Measurements from ENCODE around the gene LYST.
A peak's percentile ranks its signal among the peaks of the same experiment; 100 is the strongest.

The LYST gene

DNA sequence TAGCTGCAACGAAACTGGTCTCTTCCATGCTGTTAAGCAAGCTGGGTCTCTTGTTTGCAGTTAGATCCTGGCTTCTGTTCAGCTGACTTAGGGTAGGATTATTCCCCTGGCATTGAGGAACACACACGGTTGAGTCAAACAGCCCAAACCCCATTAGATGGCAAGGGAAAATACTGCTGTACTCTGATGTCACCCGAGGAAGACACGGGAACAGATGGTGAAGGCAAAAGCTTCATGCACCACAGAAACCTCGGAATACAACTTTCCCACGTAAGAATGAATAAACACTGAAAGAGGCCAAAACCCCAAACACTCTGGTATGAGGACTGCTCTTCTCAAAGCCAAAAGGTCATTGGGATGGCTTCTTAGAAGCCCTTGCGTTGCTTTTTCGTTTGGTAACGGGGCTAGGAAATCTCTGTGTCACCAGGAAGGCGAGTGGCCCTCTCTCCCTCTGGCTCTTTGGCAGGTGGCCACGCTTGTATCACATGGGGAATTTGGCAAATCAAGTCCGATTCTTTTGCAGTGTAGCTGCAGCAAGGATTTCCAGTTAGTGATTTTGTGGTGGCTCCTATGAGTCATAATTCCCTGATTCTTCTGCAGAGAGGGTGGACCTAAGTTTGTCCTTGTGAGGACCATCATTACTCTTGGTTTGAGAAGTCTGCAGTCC, 16.7 kb upstream of the LYST start:
- DNase-seq, result peak in 13 of 14 donors; percentile 10 to 91 (median 58)

DNA sequence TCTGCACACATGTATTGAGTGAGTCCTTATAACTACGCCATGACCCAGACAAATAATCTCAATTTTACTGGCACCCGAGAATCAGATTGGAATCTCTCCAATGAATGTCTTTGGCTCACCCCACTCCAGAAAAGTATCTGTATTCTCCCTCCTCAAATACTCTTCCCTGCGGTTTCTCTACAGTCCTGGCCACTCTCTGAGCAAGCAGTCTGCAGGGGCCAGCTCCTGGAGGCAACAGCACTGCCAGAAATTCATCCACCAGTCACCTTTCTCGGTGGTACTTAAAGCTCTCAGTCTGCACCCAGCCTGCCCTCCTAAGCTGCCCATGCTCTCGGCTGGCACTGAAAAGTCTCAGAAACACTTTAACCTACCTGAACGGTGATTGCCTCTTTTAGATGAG, 16.1 kb upstream of the LYST start:
- peak in 1 of 14 donors; percentile 84 for DNase-seq

DNA sequence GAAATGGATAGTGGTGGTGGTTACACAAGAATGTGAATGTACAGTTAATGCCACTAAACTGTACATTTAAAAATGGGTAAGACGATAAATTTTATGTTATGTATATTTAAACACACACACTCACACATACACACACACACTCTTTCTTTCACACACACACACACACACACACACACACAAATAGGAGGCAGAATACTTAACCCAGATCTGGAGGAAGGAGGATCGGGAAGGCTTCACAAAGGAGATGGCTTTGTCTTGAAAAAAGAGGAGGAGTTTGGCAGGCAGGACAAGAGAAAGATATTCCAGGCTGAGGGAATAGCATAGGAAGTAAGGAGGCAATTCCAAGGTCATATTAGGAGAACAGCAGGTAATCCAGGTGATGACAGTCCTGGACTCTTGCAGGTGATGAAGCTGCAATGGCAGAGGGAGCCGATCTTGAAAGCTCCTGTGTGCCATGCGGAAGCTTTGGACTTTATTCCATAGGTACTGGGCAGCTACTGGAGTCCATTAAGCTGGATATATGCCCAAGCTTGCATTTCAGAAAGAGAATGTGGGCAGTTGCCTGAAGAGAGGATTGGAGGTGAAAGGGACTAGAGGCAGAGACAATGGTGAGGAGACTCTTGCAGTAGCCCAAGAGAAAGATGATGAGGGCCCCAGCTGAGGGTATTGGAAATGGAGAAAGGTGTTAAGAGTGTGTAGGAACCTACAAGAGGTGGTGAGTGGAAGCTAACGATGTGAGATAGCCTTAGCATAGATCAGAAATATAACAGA, 15.4 kb upstream of the LYST start:
- DNase-seq, result peak in 1 of 14 donors; percentile 70

DNA sequence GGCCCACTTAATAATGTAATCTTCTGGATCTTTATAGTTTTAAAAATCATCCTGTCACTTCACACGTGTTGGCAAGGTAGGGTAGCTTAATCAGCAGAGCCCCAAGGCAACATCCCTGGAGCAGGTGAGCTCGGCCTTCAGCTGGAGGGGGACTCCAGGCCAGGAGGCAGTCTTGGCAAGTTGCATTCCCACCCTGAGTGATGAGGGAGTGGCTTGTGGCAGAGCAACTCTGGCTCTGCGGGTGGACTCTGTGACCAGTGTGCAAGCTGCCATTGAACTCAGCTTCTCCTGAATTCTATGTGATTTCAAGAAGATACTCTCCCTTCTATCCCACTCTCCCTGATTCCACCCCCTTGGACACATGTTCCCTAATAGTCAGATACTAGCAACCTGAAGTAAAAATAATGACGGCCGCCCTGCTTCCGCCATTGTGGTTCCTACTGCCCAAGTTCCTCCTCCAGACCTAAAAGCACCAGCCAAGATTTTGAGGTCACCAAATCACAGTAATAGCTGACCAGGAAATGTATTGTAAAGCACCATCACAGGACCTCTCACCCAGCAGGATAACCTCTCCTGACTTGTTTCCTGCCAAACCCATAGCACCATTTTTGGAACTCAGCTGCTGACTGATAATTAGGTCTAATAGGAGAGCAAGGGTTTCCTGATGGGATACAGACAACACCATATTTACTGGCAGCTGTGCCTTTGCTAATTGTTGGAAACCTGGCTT, 11.5 kb upstream of the LYST start:
- peak in 3 of 14 donors; percentile 9 to 69 (median 23) for DNase-seq

DNA sequence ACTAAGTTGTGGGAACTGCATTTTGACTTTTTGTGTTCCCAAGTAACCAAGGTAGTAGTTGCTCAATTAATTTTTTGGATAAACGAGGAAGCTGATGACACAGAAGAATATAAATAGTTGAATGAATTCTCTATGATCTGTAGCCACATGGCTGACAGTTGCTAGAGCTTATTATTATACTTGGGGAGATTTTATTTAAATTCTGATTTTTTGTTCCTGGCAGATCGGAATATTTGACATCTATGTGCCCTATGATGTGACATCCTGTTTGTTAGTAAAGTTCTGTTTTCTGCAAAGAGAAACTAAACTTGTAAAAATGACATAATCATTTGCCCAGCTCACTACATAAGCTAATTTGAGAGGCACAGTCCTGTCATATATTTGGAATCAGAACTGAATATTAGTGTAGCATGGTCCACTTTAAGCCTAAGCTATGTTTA, 9.7 kb upstream of the LYST start:
- DNase-seq, result no peak

GRCh38 chr1:235875036-235875597, 8.4 kb upstream of the LYST start:
- DNase-seq, result no peak

- DNase-seq, result no peak
Observed at GRCh38 chr1:235874261-235874660, 7.6 kb upstream of the LYST start.

DNA sequence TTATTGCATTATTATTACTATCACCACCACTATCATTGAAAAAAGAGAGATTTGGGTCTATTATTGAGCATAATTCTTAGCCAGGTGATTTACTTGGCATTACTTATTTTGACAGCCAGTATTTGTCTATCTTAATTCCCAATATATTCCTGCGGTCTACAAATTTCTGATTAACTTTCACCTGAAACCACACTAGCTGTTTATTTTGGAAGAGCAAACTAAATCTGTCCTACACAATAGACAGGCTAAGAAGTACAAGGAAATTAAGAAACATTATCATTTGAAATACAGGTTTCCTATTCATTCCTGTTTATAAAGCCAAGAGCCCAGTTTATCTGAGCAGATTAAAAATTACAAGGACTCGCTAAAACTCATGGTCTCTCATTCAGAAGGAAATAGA, 6.9 kb upstream of the LYST start:
- no peak for DNase-seq

GRCh38 chr1:235873045-235873444, 6.3 kb upstream of the LYST start:
- no peak for DNase-seq

- no peak for DNase-seq
Observed at GRCh38 chr1:235872270-235872669, 5.6 kb upstream of the LYST start.

DNA sequence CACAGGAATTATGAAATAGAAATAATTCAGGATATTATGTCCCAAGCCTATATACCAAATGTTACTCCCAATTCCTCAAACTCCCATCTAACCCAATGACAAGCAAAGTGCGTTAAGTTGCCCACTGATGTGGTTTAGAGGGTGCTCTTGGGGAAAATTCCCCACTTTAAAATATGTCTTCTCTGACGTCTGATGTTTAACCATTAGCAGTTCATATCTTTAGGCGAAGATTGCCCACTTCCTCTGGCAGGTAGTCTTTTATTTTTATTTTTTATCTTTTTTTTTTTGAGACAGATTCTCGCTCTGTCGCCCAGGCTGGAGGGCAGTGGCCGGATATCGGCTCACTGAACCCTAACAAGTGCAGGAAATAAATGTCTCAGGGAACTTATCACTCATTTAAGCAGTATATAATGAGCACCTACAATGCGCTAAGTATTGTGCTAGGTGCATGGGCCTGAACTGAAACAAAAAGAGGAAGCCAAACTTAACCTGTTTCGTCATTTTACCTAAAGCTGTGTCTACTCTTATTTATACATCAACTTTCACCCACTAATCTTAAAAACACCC, 1.3 kb upstream of the LYST start:
- no peak for DNase-seq

- DNase-seq, result peak; percentile 79 to 98 (median 95)
Observed at GRCh38 chr1:235866913-235867845, 473 bp upstream of the LYST start.

- DNase-seq, result peak in 1 of 14 donors; percentile 64
Observed at GRCh38 chr1:235865565-235866204, 1.0 kb downstream of the LYST start.

- DNase-seq, result no peak
Observed at GRCh38 chr1:235864931-235865525, 1.7 kb downstream of the LYST start.

- DNase-seq, result no peak
Observed at GRCh38 chr1:235864469-235864868, 2.2 kb downstream of the LYST start.

- DNase-seq, result no peak
Observed at GRCh38 chr1:235863699-235864093, 3.0 kb downstream of the LYST start.

GRCh38 chr1:235861857-235862256, 4.8 kb downstream of the LYST start:
- no peak for DNase-seq

DNA sequence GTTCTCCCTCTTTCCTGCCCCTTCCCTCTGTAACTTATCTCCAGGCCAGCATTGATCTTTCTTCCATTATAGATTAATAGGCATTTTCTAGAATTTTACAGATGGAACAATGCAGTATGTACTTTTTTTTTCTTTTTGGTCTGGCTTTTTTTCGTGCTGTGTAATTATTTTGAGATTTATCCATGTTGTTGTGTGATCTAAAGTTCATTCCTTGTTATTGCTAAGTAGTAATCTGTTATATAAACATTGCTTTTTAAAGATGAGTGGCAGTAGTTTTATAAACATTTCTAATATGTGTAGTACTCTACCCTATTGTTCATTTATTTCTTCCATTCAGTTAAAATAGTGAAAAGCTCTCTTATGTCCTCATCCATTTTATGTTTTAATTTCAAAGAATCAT, 5.9 kb downstream of the LYST start:
- no peak for DNase-seq

DNA sequence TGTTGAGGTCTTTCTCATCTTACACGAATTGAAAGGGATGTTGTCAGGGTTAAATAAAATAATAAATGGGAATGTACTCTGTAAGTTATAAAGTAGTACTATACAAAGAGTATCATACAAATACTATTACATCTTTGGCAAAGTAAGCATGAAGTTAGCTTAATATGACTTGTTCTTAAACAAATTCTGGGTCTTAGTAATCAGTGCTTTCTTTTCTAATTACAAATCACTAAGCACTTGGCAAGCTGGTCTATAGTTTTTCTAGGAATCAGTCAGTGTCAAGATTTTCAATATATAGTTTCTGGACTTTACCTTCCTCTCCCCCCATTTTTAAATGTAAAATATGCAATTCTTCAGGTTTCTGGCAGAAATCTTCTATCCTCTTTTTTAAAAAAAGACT, 6.9 kb downstream of the LYST start:
- DNase-seq, result no peak

GRCh38 chr1:235858766-235859165, 7.9 kb downstream of the LYST start:
- DNase-seq, result no peak

- no peak for DNase-seq
Observed at GRCh38 chr1:235857756-235858155, 8.9 kb downstream of the LYST start.

Data from C1 segment of cervical spinal cord (tissue), 14 donors.